Nephron (organoid): ENCODE results near the gene IMPDH1.
A peak's percentile ranks its signal among the peaks of the same experiment; 100 is the strongest.

Experiments
- H3K27ac Mint-ChIP-seq, 3 experiments: 2 replicates each; pipeline ENCODE4 v1.8.0; 2020; ENCODE audit warnings: mixed read lengths in 3 of 3, mild to moderate bottlenecking in 2 of 3, moderate library complexity in 1 of 3
- H3K27me3 Mint-ChIP-seq: 2 replicates; pipeline ENCODE4 v1.8.0; 2021; ENCODE audit warnings: low read depth, mild to moderate bottlenecking, moderate library complexity, mixed read lengths
- H3K36me3 Mint-ChIP-seq: 2 replicates; pipeline ENCODE4 v1.8.0; 2020; ENCODE audit warnings: low read depth, mixed read lengths
- H3K4me1 Mint-ChIP-seq: 2 replicates; pipeline ENCODE4 v1.8.0; 2020; ENCODE audit warnings: mixed read lengths
- H3K4me3 Mint-ChIP-seq, 3 experiments: 2 replicates each; pipeline ENCODE4 v1.8.0; 2020; ENCODE audit warnings: mild to moderate bottlenecking in 3 of 3, mixed read lengths in 3 of 3, moderate library complexity in 2 of 3
- H3K9me3 Mint-ChIP-seq: 2 replicates; pipeline ENCODE4 v1.8.0; 2020; ENCODE audit warnings: mixed read lengths
- CTCF ChIP-seq, 3 experiments: fragments of 200-600 bp; sonication (generic); IDR thresholded peaks; one replicate each; pipeline ENCODE4 v1.5.0; 2021; ENCODE audit warnings: antibody characterized with exemption in 3 of 3; ENCODE audit not compliant: unreplicated experiment in 3 of 3

IMPDH1 gene

GRCh38 chr7:128361411-128362379 lies 48.1 kb downstream of the IMPDH1 start, which contains the start of gene PRRT4:
Gene PRRT4, minus strand, starts transcription at chr7:128361690.
- Mint-ChIP-seq H3K9me3 (no peaks in the 10 kb centered on the region), H3K4me3 (peak within 1 kb of the TSS; percentile 83 to 95 (median 90)), H3K36me3 (no peaks in the 10 kb centered on the region), H3K27ac (peak within 1 kb of the TSS; percentile 58 to 66 (median 65)), H3K4me1 (peaks cover 37% of the 10 kb centered on the region), H3K27me3 (peaks cover 70% of the 10 kb centered on the region)
- no peak for TF ChIP-seq CTCF (IDR thresholded peaks at IDR 0.05; ENCODE audit: unreplicated experiment in 3 of 3)

- H3K36me3 Mint-ChIP-seq = no peaks in the 10 kb centered on the region
- no peak for TF ChIP-seq CTCF (IDR thresholded peaks at IDR 0.05; ENCODE audit: unreplicated experiment in 3 of 3)
- peak overlapping the region in 2 of 3 experiments; percentile 58 to 61 for H3K27ac Mint-ChIP-seq
- H3K4me3 Mint-ChIP-seq = peak overlapping the region; percentile 83 to 95 (median 90)
- no peaks in the 10 kb centered on the region for H3K9me3 Mint-ChIP-seq
- peaks cover 28% of the 10 kb centered on the region for H3K4me1 Mint-ChIP-seq
- peaks cover 56% of the 10 kb centered on the region for H3K27me3 Mint-ChIP-seq
Measured at GRCh38 chr7:128360359-128360678, 49.5 kb downstream of the IMPDH1 start.

GRCh38 chr7:128359939-128360338 lies 49.8 kb downstream of the IMPDH1 start:
- Mint-ChIP-seq H3K36me3 (no peaks in the 10 kb centered on the region), H3K27me3 (peaks cover 52% of the 10 kb centered on the region), H3K27ac (peak overlapping the region in 2 of 3 experiments; percentile 58 to 61), H3K9me3 (no peaks in the 10 kb centered on the region), H3K4me3 (peak overlapping the region; percentile 83 to 95 (median 90)), H3K4me1 (peaks cover 28% of the 10 kb centered on the region)
- no peak for TF ChIP-seq CTCF (IDR thresholded peaks at IDR 0.05; ENCODE audit: unreplicated experiment in 3 of 3)

DNA sequence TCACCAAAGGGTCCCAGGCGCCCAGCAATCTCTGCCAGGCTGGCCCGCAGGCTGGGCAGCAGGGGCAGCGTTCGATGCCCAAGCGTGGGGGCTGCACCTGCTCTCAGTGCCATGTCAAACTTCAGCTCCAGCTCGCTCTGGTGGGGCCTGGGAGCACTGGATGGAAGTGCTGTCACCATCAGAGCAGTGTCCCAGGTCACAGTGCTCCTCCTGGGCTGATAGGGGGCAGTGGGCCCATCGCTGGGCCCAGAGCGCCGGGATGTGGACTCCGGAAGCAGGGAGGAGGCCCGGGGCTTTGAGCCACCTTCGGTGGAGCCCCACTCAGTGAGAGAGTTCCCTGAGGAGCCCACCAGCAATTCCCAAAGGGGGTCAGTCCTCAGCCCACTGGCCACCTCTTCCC lies 50.4 kb downstream of the IMPDH1 start:
- Mint-ChIP-seq H3K27me3 (peaks cover 46% of the 10 kb centered on the region), H3K36me3 (no peaks in the 10 kb centered on the region), H3K4me1 (peaks cover 24% of the 10 kb centered on the region), H3K27ac (no peak overlapping the region), H3K9me3 (no peaks in the 10 kb centered on the region), H3K4me3 (peak overlapping the region; percentile 73 to 83 (median 79))
- TF ChIP-seq CTCF (IDR thresholded peaks at IDR 0.05; ENCODE audit: unreplicated experiment in 3 of 3) = no peak

DNA sequence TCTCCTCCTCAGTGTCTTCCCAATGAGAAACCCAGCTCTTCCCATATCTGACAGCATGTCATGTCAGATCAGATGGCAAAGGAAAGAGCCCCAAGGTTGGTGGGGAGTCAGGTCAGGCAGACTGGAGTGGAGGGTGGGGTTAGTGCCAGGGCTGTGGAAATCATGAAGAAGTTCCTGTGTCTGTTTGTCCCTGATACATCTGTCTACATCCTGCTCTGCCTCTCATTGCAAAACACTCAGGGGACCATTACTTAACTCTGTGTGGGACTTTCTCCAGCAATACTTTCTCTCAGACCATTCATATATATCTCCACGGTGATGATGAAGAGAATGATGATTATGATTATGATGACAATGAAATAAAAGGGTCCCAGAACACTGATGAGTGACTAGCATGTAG lies 51.5 kb downstream of the IMPDH1 start:
- Mint-ChIP-seq H3K27ac (no peak overlapping the region), H3K36me3 (no peaks in the 10 kb centered on the region), H3K4me1 (peaks cover 24% of the 10 kb centered on the region), H3K4me3 (peak overlapping the region in 2 of 3 experiments; percentile 62 to 66), H3K27me3 (peaks cover 41% of the 10 kb centered on the region), H3K9me3 (no peaks in the 10 kb centered on the region)
- no peak for TF ChIP-seq CTCF (IDR thresholded peaks at IDR 0.05; ENCODE audit: unreplicated experiment in 3 of 3)
